GM12878 (cell line): ENCODE data around the gene HYAL1. TPM values are rescaled to one million over a fixed set of nuclear protein-coding genes. Genes with fewer than 3 reads are reported as not detected.
A peak's percentile ranks its signal among the peaks of the same experiment; 100 is the strongest.

Source experiments
- CREB1 ChIP-seq: IDR thresholded peaks from 2 replicates; pipeline ENCODE4 v1.6.1; 2012; ENCODE audit warnings: low read depth, mild to moderate bottlenecking, inconsistent platforms
- DPF2 ChIP-seq: fragments of 450-650 bp; IDR thresholded peaks from 2 replicates; pipeline ENCODE4 v1.6.1; 2017; ENCODE audit warnings: mild to moderate bottlenecking
- IKZF1 ChIP-seq: fragments of 450-650 bp; conservative IDR thresholded peaks from 2 replicates; pipeline ENCODE4 v1.6.1; 2017; ENCODE audit warnings: antibody characterized with exemption, mild to moderate bottlenecking
- MTA2 ChIP-seq: fragments of 450-650 bp; IDR thresholded peaks from 2 replicates; pipeline ENCODE4 v1.6.1; 2016; ENCODE audit warnings: low read depth, mild to moderate bottlenecking, moderate library complexity
- MYC ChIP-seq: IDR thresholded peaks from 2 replicates; pipeline ENCODE4 v1.6.1; 2011; ENCODE audit warnings: mild to moderate bottlenecking, low read length, moderate library complexity, inconsistent platforms; ENCODE audit not compliant: insufficient read depth, insufficient replicate concordance, insufficient read length, severe bottlenecking
- POLR2AphosphoS2 ChIP-seq: IDR thresholded peaks from 2 replicates; pipeline ENCODE4 v1.6.1; 2011; ENCODE audit warnings: low read depth, mild to moderate bottlenecking, low read length, improper control_type of control experiment, moderate library complexity
- SPI1 ChIP-seq: IDR thresholded peaks from 2 replicates; pipeline ENCODE4 v1.6.1; 2011; ENCODE audit warnings: low read depth, mild to moderate bottlenecking, low read length, moderate library complexity, borderline replicate concordance; ENCODE audit not compliant: insufficient read depth
- STAT3 ChIP-seq: IDR thresholded peaks from 2 replicates; pipeline ENCODE4 v1.6.1; 2011; ENCODE audit warnings: low read depth, low read length, improper control_type of control experiment
- polyA plus RNA-seq, 11 experiments: library from polyadenylated mRNA; depleted of rRNA in 4 of 11; unstranded in 6 of 11; stranded (reverse) in 5 of 11; fragments of >200 nt; fragmentation: Nextera tagmentation in 4 of 11; fragmentation: Illumina TruSeq in 1 of 11; extraction: Ambion mirVana in 4 of 11; extraction: Trizol in 1 of 11; gene quantifications; 1 replicate in 1 of 11; 2 replicates in 10 of 11; pipeline versions ENCODE4 v1.2.1 to v1.2.3, GENCODE V29; 2011 to 2016; ENCODE audit warnings: inconsistent platforms in 2 of 11, missing spikeins in 2 of 11, low read depth in 1 of 11
- total RNA-seq, 4 experiments: library from RNA; depleted of rRNA in 3 of 4; stranded (reverse); fragments of >200 nt in 3 of 4; fragmentation: Illumina TruSeq in 1 of 4; extraction: Trizol in 1 of 4; gene quantifications; 2 replicates each; pipeline versions ENCODE4 v1.2.1 to v1.2.3, GENCODE V29; 2013 to 2021
- TF ChIP-seq, protein P1 (sequence below): IDR thresholded peaks from 2 replicates; pipeline ENCODE4 v1.6.1; 2012; ENCODE audit warnings: low read depth, low read length, improper control_type of control experiment
- TF ChIP-seq, protein P2 (sequence below): IDR thresholded peaks from 2 replicates; pipeline ENCODE4 v1.6.1; 2011; ENCODE audit warnings: low read depth, low read length, improper control_type of control experiment, borderline replicate concordance
- TF ChIP-seq, protein P3 (sequence below): fragments of 450-650 bp; IDR thresholded peaks from 2 replicates; pipeline ENCODE4 v1.6.1; 2016; ENCODE audit warnings: mild to moderate bottlenecking
- TF ChIP-seq, protein P4 (sequence below): fragments of 450-650 bp; IDR thresholded peaks from 2 replicates; pipeline ENCODE4 v1.6.1; 2017; ENCODE audit warnings: mild to moderate bottlenecking, moderate library complexity
- TF ChIP-seq, protein P5 (sequence below): fragments of 450-650 bp; IDR thresholded peaks from 2 replicates; pipeline ENCODE4 v1.6.1; 2014; ENCODE audit warnings: mild to moderate bottlenecking

HYAL1 gene
- total and polyA plus RNA-seq, 10 of the 15 experiments (the other 5 are each of a cell fraction or from before 2014, with no cell fraction given), result 0.04 to 0.55 (median 0.18) TPM; not detected in 2

DNA sequence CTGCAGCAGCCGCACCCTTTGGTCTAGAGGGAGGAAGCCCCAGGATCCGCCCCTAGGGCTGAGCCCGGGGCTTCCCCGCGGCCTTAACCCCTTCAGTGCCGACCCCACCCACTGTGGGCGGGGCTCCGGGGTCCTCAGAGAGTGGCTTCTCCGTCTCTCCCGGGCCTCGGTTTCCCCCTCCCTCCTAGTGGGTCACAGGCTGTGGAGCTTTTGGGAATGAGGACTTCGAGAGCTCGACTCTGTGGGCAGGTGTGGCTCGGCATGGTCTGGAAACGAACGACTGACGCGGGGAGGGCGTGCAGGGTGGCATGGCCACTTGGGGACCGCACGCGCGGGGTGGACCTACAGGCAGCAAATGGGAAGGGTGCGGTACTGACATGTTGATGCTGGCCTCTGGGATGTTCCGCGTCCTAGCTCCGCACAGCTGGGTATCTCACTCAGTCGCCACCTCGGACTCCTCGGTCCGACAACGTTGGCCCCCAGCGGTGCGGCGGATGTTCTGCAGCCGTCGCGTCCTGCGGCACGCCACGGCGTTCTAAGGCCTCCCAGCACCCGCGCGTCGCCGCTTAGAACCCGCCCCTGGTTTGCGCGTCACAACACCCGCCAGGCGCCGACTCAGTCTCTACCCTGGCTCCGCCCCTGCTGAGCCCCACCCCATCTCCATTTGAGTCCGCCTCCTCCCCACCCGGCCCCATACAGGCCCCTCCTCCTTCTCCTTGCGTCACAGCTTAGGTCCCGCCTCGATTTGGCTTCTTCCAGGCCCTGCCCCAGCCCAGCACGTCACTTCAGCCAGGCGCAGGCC, 4.3 kb downstream of the HYAL1 start, which contains the start of the genes HYAL3 and NAA80 (continued):
- TF ChIP-seq, protein P1, sequence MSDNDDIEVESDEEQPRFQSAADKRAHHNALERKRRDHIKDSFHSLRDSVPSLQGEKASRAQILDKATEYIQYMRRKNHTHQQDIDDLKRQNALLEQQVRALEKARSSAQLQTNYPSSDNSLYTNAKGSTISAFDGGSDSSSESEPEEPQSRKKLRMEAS, result peak; percentile 82
- TF ChIP-seq, protein P2, sequence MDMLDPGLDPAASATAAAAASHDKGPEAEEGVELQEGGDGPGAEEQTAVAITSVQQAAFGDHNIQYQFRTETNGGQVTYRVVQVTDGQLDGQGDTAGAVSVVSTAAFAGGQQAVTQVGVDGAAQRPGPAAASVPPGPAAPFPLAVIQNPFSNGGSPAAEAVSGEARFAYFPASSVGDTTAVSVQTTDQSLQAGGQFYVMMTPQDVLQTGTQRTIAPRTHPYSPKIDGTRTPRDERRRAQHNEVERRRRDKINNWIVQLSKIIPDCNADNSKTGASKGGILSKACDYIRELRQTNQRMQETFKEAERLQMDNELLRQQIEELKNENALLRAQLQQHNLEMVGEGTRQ, result no peak
- TF ChIP-seq, protein P3, sequence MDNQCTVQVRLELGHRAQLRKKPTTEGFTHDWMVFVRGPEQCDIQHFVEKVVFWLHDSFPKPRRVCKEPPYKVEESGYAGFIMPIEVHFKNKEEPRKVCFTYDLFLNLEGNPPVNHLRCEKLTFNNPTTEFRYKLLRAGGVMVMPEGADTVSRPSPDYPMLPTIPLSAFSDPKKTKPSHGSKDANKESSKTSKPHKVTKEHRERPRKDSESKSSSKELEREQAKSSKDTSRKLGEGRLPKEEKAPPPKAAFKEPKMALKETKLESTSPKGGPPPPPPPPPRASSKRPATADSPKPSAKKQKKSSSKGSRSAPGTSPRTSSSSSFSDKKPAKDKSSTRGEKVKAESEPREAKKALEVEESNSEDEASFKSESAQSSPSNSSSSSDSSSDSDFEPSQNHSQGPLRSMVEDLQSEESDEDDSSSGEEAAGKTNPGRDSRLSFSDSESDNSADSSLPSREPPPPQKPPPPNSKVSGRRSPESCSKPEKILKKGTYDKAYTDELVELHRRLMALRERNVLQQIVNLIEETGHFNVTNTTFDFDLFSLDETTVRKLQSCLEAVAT, result peak; percentile 76
- TF ChIP-seq SPI1 (peak; percentile 43; the same call in 1 of the 2 replicates), STAT3 (no peak), POLR2AphosphoS2 (peak; percentile 81; the same call in 1 of the 2 replicates), MYC (peak; percentile 73), CREB1 (peak; percentile 85), DPF2 (peak; percentile 87), IKZF1 (peak; percentile 81), MTA2 (peak; percentile 54; the same call in 1 of the 2 replicates)
- TF ChIP-seq, protein P4, sequence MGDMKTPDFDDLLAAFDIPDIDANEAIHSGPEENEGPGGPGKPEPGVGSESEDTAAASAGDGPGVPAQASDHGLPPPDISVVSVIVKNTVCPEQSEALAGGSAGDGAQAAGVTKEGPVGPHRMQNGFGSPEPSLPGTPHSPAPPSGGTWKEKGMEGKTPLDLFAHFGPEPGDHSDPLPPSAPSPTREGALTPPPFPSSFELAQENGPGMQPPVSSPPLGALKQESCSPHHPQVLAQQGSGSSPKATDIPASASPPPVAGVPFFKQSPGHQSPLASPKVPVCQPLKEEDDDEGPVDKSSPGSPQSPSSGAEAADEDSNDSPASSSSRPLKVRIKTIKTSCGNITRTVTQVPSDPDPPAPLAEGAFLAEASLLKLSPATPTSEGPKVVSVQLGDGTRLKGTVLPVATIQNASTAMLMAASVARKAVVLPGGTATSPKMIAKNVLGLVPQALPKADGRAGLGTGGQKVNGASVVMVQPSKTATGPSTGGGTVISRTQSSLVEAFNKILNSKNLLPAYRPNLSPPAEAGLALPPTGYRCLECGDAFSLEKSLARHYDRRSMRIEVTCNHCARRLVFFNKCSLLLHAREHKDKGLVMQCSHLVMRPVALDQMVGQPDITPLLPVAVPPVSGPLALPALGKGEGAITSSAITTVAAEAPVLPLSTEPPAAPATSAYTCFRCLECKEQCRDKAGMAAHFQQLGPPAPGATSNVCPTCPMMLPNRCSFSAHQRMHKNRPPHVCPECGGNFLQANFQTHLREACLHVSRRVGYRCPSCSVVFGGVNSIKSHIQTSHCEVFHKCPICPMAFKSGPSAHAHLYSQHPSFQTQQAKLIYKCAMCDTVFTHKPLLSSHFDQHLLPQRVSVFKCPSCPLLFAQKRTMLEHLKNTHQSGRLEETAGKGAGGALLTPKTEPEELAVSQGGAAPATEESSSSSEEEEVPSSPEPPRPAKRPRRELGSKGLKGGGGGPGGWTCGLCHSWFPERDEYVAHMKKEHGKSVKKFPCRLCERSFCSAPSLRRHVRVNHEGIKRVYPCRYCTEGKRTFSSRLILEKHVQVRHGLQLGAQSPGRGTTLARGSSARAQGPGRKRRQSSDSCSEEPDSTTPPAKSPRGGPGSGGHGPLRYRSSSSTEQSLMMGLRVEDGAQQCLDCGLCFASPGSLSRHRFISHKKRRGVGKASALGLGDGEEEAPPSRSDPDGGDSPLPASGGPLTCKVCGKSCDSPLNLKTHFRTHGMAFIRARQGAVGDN, result peak; percentile 77
- TF ChIP-seq, protein P5, sequence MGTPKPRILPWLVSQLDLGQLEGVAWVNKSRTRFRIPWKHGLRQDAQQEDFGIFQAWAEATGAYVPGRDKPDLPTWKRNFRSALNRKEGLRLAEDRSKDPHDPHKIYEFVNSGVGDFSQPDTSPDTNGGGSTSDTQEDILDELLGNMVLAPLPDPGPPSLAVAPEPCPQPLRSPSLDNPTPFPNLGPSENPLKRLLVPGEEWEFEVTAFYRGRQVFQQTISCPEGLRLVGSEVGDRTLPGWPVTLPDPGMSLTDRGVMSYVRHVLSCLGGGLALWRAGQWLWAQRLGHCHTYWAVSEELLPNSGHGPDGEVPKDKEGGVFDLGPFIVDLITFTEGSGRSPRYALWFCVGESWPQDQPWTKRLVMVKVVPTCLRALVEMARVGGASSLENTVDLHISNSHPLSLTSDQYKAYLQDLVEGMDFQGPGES, result no peak
